SK-N-SH treated with all-trans-retinoic acid at 6 μM for 48 hours (cell line): ENCODE measurements around the gene BABAM2.

ENCODE experiments used
- ATAC-seq: fragments of 200-7000 bp; cut with Tn5 transposase; 3 replicates; pipeline ENCODE4 v1.9.1; 2020; ENCODE audit warnings: mild to moderate bottlenecking, moderate library complexity
- ARNTL ChIP-seq: fragments of 450-650 bp; formaldehyde crosslinking; IDR thresholded peaks from 2 replicates; pipeline ENCODE4 v1.5.0; 2020; ENCODE audit warnings: low read depth, mild to moderate bottlenecking, moderate library complexity, borderline replicate concordance
- BACH2 ChIP-seq: fragments of 250-450 bp; sonication (Bioruptor Pico); IDR thresholded peaks from 2 replicates; pipeline ENCODE4 v1.9.0; 2021; ENCODE audit warnings: mild to moderate bottlenecking, borderline replicate concordance
- CREB5 ChIP-seq: fragments of 250-450 bp; sonication (Bioruptor Pico); IDR thresholded peaks from 2 replicates; pipeline ENCODE4 v1.5.1; 2020; ENCODE audit warnings: low read depth, mild to moderate bottlenecking, moderate library complexity
- CSDC2 ChIP-seq: fragments of 250-450 bp; sonication (Bioruptor Pico); IDR thresholded peaks from 2 replicates; pipeline ENCODE4 v1.5.0; 2020; ENCODE audit warnings: mild to moderate bottlenecking, moderate library complexity
- ESRRG ChIP-seq: fragments of 250-450 bp; sonication (Bioruptor Pico); IDR thresholded peaks from 2 replicates; pipeline ENCODE4 v1.6.1; 2021; ENCODE audit warnings: mild to moderate bottlenecking
- GLIS3 ChIP-seq: fragments of 250-450 bp; sonication (Bioruptor Pico); IDR thresholded peaks from 2 replicates; pipeline ENCODE4 v1.5.0; 2020; ENCODE audit warnings: mild to moderate bottlenecking, moderate library complexity
- ISL1 ChIP-seq: fragments of 250-450 bp; sonication (Bioruptor Pico); IDR thresholded peaks from 2 replicates; pipeline ENCODE4 v2.1.2; 2022; ENCODE audit warnings: mild to moderate bottlenecking, moderate library complexity
- PATZ1 ChIP-seq: fragments of 250-450 bp; sonication (Bioruptor Pico); IDR thresholded peaks from 2 replicates; pipeline ENCODE4 v1.8.0; 2020; ENCODE audit warnings: mild to moderate bottlenecking, moderate library complexity, borderline replicate concordance
- POU6F1 ChIP-seq: fragments of 250-450 bp; sonication (Bioruptor Pico); IDR thresholded peaks from 2 replicates; pipeline ENCODE4 v1.8.0; 2021; ENCODE audit warnings: low read depth, mild to moderate bottlenecking, moderate library complexity, borderline replicate concordance
- PPARA ChIP-seq: fragments of 250-450 bp; sonication (Bioruptor Pico); IDR thresholded peaks from 2 replicates; pipeline ENCODE4 v1.5.0; 2020; ENCODE audit warnings: mild to moderate bottlenecking, borderline replicate concordance
- RARB ChIP-seq: fragments of 250-450 bp; sonication (Bioruptor Pico); IDR thresholded peaks from 2 replicates; pipeline ENCODE4 v1.8.0; 2021; ENCODE audit warnings: mild to moderate bottlenecking, moderate library complexity
- SNAI2 ChIP-seq: fragments of 250-450 bp; sonication (Bioruptor Pico); IDR thresholded peaks from 2 replicates; pipeline ENCODE4 v1.5.0; 2020; ENCODE audit warnings: mild to moderate bottlenecking, moderate library complexity
- TCF4 ChIP-seq: fragments of 250-450 bp; sonication (Bioruptor Pico); IDR thresholded peaks from 2 replicates; pipeline ENCODE4 v1.8.0; 2021; ENCODE audit warnings: mild to moderate bottlenecking, moderate library complexity, borderline replicate concordance
- TOX ChIP-seq: fragments of 250-450 bp; sonication (Bioruptor Pico); IDR thresholded peaks from 2 replicates; pipeline ENCODE4 v1.8.0; 2021; ENCODE audit warnings: mild to moderate bottlenecking, moderate library complexity, borderline replicate concordance
- TSHZ2 ChIP-seq: fragments of 250-450 bp; sonication (Bioruptor Pico); IDR thresholded peaks from 2 replicates; pipeline ENCODE4 v1.5.0; 2020; ENCODE audit warnings: mild to moderate bottlenecking, moderate library complexity
- ZC3H10 ChIP-seq: fragments of 250-450 bp; sonication (Bioruptor Pico); IDR thresholded peaks from 2 replicates; pipeline ENCODE4 v1.5.1; 2021; ENCODE audit warnings: mild to moderate bottlenecking, moderate library complexity
- ZFP3 ChIP-seq: fragments of 250-450 bp; sonication (Bioruptor Pico); IDR thresholded peaks from 2 replicates; pipeline ENCODE4 v1.5.0; 2020; ENCODE audit warnings: mild to moderate bottlenecking, moderate library complexity
- ZFP30 ChIP-seq: fragments of 450-650 bp; formaldehyde crosslinking; IDR thresholded peaks from 2 replicates; pipeline ENCODE4 v1.5.0; 2022; ENCODE audit warnings: mild to moderate bottlenecking, moderate library complexity
- ZNF565 ChIP-seq: fragments of 450-650 bp; formaldehyde crosslinking; conservative IDR thresholded peaks from 2 replicates; pipeline ENCODE4 v1.5.0; 2020; ENCODE audit warnings: low read depth, mild to moderate bottlenecking, moderate library complexity
- ZNF70 ChIP-seq: fragments of 450-650 bp; formaldehyde crosslinking; IDR thresholded peaks from 2 replicates; pipeline ENCODE4 v1.5.0; 2020; ENCODE audit warnings: mild to moderate bottlenecking, moderate library complexity

The BABAM2 gene

GRCh38 chr2:28148566-28148965 lies 258.0 kb downstream of the BABAM2 start:
- TF ChIP-seq GLIS3 (no peak), ARNTL (no peak), TCF4 (CRISPR knock-in tag) (no peak), ZFP3 (no peak), TSHZ2 (CRISPR knock-in tag) (no peak), CREB5 (CRISPR knock-in tag) (no peak), TOX (no peak), PPARA (CRISPR knock-in tag) (no peak), RARB (no peak), SNAI2 (CRISPR knock-in tag) (no peak), ZFP30 (no peak), ZNF70 (no peak), CSDC2 (no peak)
- ATAC-seq = no peak

- ATAC-seq = no peak
- TF ChIP-seq ZFP30 (no peak), PATZ1 (CRISPR knock-in tag) (no peak), POU6F1 (CRISPR knock-in tag) (no peak), ISL1 (CRISPR knock-in tag) (no peak), CREB5 (CRISPR knock-in tag) (no peak), ZC3H10 (CRISPR knock-in tag) (no peak), RARB (no peak), CSDC2 (no peak), ZFP3 (no peak), ZNF70 (no peak)
Measured at GRCh38 chr2:28150236-28150915, 259.8 kb downstream of the BABAM2 start.

GRCh38 chr2:28150994-28151393 lies 260.5 kb downstream of the BABAM2 start:
- TF ChIP-seq RARB = no peak
- TF ChIP-seq BACH2 (CRISPR knock-in tag) = no peak
- TF ChIP-seq ISL1 (CRISPR knock-in tag) = no peak
- TF ChIP-seq SNAI2 (CRISPR knock-in tag) = no peak
- TF ChIP-seq POU6F1 (CRISPR knock-in tag) = no peak
- no peak for TF ChIP-seq PATZ1 (CRISPR knock-in tag)
- no peak for TF ChIP-seq ESRRG
- TF ChIP-seq ZNF565 (CRISPR knock-in tag) = no peak
- TF ChIP-seq TOX = no peak
- TF ChIP-seq TCF4 (CRISPR knock-in tag) = no peak
- no peak for TF ChIP-seq ZFP3
- no peak for TF ChIP-seq CREB5 (CRISPR knock-in tag)
- TF ChIP-seq GLIS3 = no peak
- no peak for ATAC-seq
